BE2C (cell line): Measurements from ENCODE around the gene SPRED3.
"Not testable (repeated sequence)": the region's sequence is repeated elsewhere in the genome, so short reads cannot be mapped to it uniquely, and the experiment has no call there.

Experiments
- DNase-seq: peaks from one replicate; pipeline ENCODE4 v3.0.0-alpha.2; 2020
- H3K27me3 ChIP-seq: fragments of 250-450 bp; sonication (Bioruptor Pico); 2 replicates; pipeline ENCODE4 v1.5.1; 2020; ENCODE audit warnings: mild to moderate bottlenecking
- H3K36me3 ChIP-seq: fragments of 250-450 bp; sonication (Bioruptor Pico); 2 replicates; pipeline ENCODE4 v1.5.1; 2020; ENCODE audit warnings: mild to moderate bottlenecking
- H3K4me1 ChIP-seq: fragments of 250-450 bp; sonication (Bioruptor Pico); 2 replicates; pipeline ENCODE4 v1.5.1; 2020
- H3K4me3 ChIP-seq: 2 replicates; pipeline ENCODE4 v1.5.1; 2011; ENCODE audit warnings: low read depth, low read length
- H3K9me3 ChIP-seq: fragments of 250-450 bp; sonication (Bioruptor Pico); 2 replicates; pipeline ENCODE4 v1.5.1; 2020
- CTCF ChIP-seq: IDR thresholded peaks from 2 replicates; pipeline ENCODE4 v1.5.1; 2012; ENCODE audit warnings: mild to moderate bottlenecking, low read depth, low read length

The SPRED3 gene

GRCh38 chr19:38402623-38402966, 14.1 kb downstream of the SPRED3 start:
- no peaks in the 10 kb centered on the region for H3K4me1 ChIP-seq
- TF ChIP-seq CTCF: no peak
- H3K9me3 ChIP-seq: no peaks in the 10 kb centered on the region
- no peaks in the 10 kb centered on the region; the same call in 1 of the 2 replicates for H3K27me3 ChIP-seq
- H3K36me3 ChIP-seq: no peaks in the 10 kb centered on the region
- H3K4me3 ChIP-seq: peak overlapping the region; percentile 51
- DNase-seq: no peak

GRCh38 chr19:38402967-38403674, 14.6 kb downstream of the SPRED3 start, which contains the start of gene FAM98C:
TSS of gene FAM98C (plus strand) at chr19:38403093. CDS start at chr19:38403154, 61 bp downstream.
- peak within 1 kb of the TSS; percentile 69 for H3K4me3 ChIP-seq
- no peaks in the 10 kb centered on the region for H3K4me1 ChIP-seq
- H3K36me3 ChIP-seq: no peaks in the 10 kb centered on the region
- H3K9me3 ChIP-seq: no peaks in the 10 kb centered on the region
- H3K27me3 ChIP-seq: no peaks in the 10 kb centered on the region; the same call in 1 of the 2 replicates
- peak; percentile 97 for DNase-seq
- TF ChIP-seq CTCF: peak; percentile 82

GRCh38 chr19:38404858-38405257, 16.4 kb downstream of the SPRED3 start:
- TF ChIP-seq CTCF: no peak
- DNase-seq: no peak
- H3K4me1 ChIP-seq: no peaks in the 10 kb centered on the region
- H3K27me3 ChIP-seq: no peaks in the 10 kb centered on the region; the same call in 1 of the 2 replicates
- H3K4me3 ChIP-seq: no peak overlapping the region
- no peaks in the 10 kb centered on the region for H3K9me3 ChIP-seq
- H3K36me3 ChIP-seq: no peaks in the 10 kb centered on the region

- DNase-seq: no peak
- Histone ChIP-seq H3K36me3 (no peaks in the 10 kb centered on the region), H3K27me3 (no peaks in the 10 kb centered on the region; the same call in 1 of the 2 replicates), H3K4me3 (no peak overlapping the region), H3K9me3 (no peaks in the 10 kb centered on the region), H3K4me1 (no peaks in the 10 kb centered on the region)
- no peak for TF ChIP-seq CTCF
Observed at GRCh38 chr19:38405276-38405675, 16.8 kb downstream of the SPRED3 start.

GRCh38 chr19:38409631-38410133, 21.2 kb downstream of the SPRED3 start:
- H3K36me3 ChIP-seq: no peaks in the 10 kb centered on the region
- H3K4me3 ChIP-seq: no peak overlapping the region
- H3K9me3 ChIP-seq: no peaks in the 10 kb centered on the region
- DNase-seq: no peak
- TF ChIP-seq CTCF: no peak
- no peaks in the 10 kb centered on the region for H3K27me3 ChIP-seq
- H3K4me1 ChIP-seq: no peaks in the 10 kb centered on the region

- not testable (repeated sequence) for H3K27me3 ChIP-seq, H3K4me1 ChIP-seq, DNase-seq, H3K9me3 ChIP-seq, H3K4me3 ChIP-seq, H3K36me3 ChIP-seq
Observed at GRCh38 chr19:38410407-38410806, 21.9 kb downstream of the SPRED3 start.
